Activated CD4-positive, alpha-beta T cell treated with anti-CD3 and anti-CD28 coated beads, Interleukin-2, amount 50 U/mL, for 4 hours (primary cell): ENCODE measurements around the gene CASP3.
"Not testable (repeated sequence)": the region's sequence is repeated elsewhere in the genome, so short reads cannot be mapped to it uniquely, and the experiment has no call there.

Source experiments
- DNase-seq, 2 experiments: peaks; one replicate each; pipeline ENCODE4 v3.0.0-alpha.2; 2020

Gene CASP3

DNA sequence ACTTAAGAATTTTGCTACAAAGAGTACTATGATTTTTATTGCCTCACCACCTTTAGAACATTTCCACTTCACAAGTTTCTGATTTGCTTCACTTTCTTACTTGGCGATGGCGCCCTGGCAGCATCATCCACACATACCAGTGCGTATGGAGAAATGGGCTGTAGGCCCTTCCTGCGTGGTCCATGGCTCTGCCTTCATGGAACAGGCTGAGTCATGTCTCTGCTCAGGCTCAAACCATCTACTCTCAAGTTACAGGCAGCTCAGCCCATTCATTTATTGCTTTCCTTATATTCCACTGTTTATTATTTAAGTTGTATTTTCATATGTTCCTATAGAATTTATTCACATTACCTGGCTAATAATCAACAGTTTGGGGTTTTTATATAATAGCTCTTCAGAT lies 21.1 kb downstream of the CASP3 start:
- DNase-seq = no peak

- not testable (repeated sequence) for DNase-seq
Observed at GRCh38 chr4:184625783-184626596, 23.3 kb downstream of the CASP3 start.

- no peak for DNase-seq
Observed at GRCh38 chr4:184624972-184625554, 24.2 kb downstream of the CASP3 start.

GRCh38 chr4:184624504-184624903 lies 24.7 kb downstream of the CASP3 start:
- not testable (repeated sequence) for DNase-seq

- DNase-seq = no peak
Observed at GRCh38 chr4:184621518-184621917, 27.7 kb downstream of the CASP3 start.

DNA sequence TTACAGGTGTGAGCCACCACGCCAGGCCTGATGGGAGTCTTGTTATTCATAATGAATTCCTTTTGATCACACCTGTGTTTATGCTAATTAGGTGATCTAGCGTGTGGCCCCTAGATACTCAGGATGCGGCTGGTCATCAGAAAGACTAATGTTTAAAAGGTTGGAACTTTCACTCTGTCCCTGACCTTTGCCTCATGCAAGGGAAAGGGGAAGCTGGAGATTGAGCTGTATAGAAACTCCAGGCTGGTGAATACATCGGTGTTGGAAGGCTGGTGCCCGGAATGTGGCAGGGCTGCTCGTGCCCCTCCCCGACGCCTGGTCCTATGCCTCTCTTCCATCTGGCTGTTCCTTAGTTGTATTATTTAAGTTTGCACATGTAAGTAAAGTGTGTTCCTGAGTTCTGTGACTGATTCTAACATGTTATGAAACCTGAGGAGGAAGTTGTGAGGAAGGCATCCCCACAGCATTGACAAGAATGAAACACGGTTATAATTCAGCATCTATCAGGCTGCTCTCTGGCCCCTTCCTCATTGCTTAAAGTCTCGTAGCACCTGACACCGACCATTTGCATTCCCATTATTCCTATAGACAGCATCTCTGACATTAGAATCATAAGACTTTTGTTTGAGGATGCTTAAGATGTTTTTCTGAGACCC lies 28.9 kb downstream of the CASP3 start:
- DNase-seq = no peak

GRCh38 chr4:184617600-184618196 lies 31.5 kb downstream of the CASP3 start:
- no peak for DNase-seq

DNA sequence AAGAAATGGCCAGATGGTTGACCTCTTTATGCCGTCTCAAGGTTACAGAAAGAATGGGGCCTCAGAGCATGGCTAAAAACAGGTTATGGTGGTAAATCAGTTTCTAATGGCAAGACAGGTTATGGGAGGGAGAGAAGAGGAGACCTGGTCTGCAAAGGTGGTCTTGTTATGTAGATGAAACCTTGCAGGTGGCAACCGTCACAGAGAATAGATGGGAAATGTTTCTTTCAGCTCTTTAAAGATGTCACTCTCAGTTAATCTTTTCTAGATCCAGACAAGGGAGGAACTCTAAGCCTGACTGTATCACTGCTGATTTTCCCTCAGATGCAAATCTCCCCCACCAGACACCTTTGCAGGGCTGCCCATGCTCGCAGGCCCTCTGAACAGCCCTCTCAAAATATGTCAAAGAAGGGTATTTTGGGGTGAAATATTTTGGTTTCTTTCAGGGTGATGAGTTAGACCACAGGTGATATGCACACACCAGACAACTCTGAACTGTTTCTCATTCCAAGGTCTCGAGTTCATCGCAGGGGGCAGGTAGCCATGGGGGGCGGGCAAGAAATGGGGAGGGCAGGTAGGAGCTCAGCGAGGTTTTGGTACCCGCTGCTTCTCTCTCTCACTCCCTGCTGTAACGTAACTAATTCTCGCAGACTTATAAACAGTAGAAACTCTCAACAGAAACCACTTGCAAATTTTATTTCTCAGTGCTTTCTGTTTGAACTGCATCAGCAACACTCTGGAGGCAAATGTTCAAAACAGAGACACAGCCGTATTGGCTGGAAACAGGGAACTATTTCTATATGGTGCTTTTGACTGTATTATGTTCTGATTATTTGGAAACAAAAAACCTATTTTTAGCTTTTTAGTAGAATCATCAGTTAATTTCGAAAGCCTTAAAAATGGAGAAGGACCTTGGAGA lies 32.4 kb downstream of the CASP3 start:
- no peak for DNase-seq

- DNase-seq = not testable (repeated sequence)
Observed at GRCh38 chr4:184616168-184616567, 33.1 kb downstream of the CASP3 start.

GRCh38 chr4:184614509-184614908 lies 34.7 kb downstream of the CASP3 start:
- DNase-seq = no peak

DNA sequence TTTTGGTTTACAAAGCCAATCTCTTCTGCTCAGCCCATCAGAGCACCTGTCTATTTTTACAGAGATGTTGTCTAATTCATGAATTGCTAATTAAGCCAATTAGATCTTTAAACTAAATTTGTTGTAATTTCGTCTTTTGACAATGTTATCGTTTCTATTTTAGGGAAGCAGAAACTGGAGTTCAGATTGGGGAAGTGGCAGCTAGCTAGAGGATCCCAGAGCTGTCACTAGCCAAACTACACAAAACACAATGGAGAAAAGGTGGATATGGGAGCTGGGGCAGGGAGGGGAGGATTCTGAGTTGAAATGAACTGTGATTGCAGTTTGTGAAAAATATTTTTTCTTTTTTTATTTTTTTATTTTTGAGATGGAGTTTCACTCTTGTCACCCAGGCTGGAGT lies 35.8 kb downstream of the CASP3 start:
- no peak for DNase-seq

DNA sequence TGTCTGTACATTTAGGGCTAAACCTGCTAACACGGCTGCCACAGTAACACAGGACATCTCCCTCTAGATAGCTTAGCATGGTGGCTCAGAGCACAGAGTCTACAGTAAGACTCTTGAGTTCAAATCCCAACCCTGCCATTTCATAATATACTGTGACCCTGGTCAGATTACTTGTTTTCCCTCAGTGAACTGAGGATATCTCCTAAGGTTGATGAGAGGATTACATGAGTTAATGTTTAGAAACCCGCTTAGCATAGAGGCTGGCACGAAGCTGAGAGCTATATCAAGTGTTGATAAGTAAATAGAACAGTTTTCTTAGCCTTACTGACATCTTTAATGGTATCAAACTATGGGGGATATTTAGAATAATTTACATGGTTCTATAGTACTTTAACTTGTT lies 37.2 kb downstream of the CASP3 start:
- DNase-seq = no peak

GRCh38 chr4:184607429-184607828 lies 41.8 kb downstream of the CASP3 start:
- not testable (repeated sequence) for DNase-seq

DNA sequence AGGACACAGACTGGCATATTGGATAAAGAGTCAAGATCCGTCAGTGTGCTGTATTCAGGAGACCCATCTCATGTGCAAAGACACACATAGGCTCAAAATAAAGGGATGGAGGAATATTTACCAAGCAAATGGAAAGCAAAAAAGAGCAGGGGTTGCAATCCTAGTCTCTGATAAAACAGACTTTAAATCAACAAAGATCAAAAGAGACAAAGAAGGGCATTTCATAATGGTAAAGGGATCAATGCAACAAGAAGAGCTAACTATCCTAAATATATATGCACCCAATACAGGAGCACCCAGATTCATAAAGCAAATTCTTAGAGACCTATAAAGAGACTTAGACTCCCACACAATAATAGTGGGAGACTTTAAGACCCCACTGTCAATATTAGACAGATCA lies 46.4 kb downstream of the CASP3 start:
- DNase-seq = not testable (repeated sequence)

DNA sequence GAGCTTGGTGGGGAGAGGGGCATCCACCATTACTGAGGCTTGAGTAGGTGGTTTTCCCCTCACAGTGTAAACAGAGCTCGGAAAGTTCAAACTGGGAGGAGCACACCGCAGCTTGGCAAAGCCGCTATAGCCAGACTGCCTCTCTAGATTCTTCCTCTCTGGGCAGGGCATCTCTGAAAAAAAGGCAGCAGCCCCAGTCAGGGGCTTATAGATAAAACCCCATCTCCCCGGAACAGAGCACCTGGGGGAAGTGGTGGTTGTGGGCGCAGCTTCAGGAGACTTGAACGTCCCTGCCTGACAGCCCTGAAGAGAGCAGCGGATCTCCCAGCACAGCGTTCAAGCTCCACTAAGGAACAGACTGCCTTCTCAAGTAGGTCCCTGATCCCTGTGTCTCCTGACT lies 48.3 kb downstream of the CASP3 start:
- not testable (repeated sequence) for DNase-seq

DNA sequence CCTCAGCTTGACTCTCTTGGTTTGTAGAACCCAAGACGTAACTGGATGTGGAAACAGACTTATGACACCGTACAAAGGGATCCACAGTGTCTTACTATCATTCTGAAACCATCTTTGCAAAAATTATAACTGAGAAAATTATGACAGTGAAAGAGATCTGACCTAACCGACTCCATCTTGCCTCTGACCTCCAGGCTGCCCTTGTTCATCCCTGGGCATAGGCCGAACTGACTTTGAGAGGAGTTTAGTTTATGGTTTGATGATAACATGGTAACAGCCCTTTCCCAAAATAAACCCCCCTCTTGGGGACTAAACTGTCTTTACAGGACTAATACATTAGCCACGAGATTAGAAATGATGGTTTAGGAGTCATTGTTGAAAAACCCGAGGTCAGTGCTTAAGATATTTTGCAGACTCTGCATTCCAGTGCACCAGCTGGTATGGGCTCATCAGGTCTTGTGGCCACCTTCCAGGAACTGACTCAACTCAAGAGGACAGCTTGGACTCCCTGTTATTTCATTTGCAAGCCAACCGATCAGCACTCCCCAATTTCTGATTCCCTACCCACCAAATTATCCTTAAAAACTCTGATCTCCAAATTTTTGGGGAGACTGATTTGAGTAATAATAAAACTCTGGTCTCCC lies 49.6 kb downstream of the CASP3 start:
- no peak for DNase-seq

DNA sequence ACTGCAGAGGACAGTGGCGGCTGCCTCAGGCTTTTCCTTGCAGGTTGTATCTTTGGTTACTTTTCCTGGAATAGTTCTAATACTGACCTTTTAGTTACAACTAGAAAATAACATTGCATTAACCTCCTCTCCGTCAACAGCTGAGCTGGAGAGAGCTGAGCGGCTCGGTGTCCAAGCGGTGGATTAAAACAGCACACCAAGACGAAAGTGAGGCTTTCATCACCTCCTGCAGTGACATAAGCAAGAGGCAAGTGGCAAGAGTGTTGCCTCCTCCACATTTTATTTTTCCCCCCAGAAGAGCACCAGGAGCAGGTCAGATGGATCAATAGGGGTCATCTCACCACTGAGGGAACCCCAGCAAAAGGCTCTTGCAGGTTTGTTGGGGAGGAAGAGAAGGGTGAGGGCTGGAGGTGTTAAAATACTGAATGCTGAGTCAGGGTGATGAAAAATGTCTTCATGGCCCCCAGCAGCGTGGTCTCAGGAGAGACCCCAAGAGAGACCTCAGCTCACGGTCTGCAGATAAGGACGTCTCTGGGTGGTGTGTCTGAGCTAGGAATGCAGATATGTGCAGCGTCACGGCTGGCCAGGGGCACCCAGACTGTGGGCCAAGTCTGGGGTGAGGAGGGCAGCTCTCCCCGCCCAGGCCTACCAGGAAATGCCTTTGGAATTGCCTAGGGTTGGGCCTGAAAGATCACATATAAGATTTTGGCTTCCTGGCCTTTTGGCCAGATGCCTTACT lies 50.3 kb downstream of the CASP3 start:
- no peak for DNase-seq

- DNase-seq = no peak
Observed at GRCh38 chr4:184596617-184597185, 52.5 kb downstream of the CASP3 start.

DNA sequence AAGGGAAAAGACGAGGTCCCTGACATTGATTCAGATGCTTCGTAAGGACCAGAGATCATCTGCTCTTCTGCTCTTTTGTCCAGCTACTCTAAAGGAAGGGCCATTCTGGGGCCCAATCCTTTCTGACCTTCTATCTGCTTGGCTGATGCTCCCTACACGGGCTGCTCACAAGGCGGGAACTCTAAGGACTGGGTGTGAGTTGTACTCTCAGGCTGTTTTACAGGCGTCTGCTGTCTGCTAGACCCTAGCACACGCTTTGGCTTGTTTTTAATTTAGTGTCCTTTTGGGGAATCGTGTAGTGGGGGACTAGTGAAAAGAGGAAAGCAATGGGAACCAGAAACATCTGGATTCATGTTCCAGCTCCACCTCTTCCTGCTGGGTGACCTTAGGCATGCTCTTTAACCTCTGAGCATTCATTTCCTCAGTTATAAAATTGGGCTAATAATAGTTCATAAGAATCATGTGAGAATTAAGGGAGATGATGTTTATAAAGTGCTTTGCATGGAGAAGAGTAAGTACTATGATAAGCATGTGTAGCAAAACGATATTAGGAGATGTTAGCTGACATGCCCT lies 53.1 kb downstream of the CASP3 start:
- no peak for DNase-seq

- no peak for DNase-seq
Observed at GRCh38 chr4:184595430-184595829, 53.8 kb downstream of the CASP3 start.

- no peak for DNase-seq
Observed at GRCh38 chr4:184593461-184593860, 55.8 kb downstream of the CASP3 start.
